HEK293T (cell line): ENCODE data around the gene TBCEL.
"Not testable (repeated sequence)": the region's sequence is repeated elsewhere in the genome, so short reads cannot be mapped to it uniquely, and the experiment has no call there.

Experiments used
- CTCF ChIA-PET: fragments of 350-600 bp; formaldehyde crosslinking; extraction: SDS; loops from one replicate; lab custom pipeline; 2021; ENCODE audit warnings: antibody characterized with exemption, inconsistent platforms; lab: Yijun Ruan, JAX
- POLR2A ChIA-PET: fragments of 350-600 bp; formaldehyde crosslinking; extraction: SDS; loops from one replicate; lab custom pipeline; 2020; ENCODE audit warnings: antibody characterized with exemption, inconsistent platforms; lab: Yijun Ruan, JAX
- DNase-seq: peaks from one replicate; pipeline ENCODE4 v3.0.0; 2012; ENCODE audit warnings: mixed read lengths; ENCODE audit errors: extremely low spot score
- ARNT ChIP-seq: fragments of 450-650 bp; IDR thresholded peaks from 2 replicates; pipeline ENCODE4 v1.6.1; 2017; ENCODE audit warnings: mild to moderate bottlenecking
- BHLHE40 ChIP-seq: fragments of 450-650 bp; IDR thresholded peaks from 2 replicates; pipeline ENCODE4 v1.6.1; 2016; ENCODE audit warnings: mild to moderate bottlenecking, moderate library complexity, borderline replicate concordance
- CTBP1 ChIP-seq: fragments of 450-650 bp; IDR thresholded peaks from 2 replicates; pipeline ENCODE4 v1.6.1; 2016; ENCODE audit warnings: borderline replicate concordance
- ELF4 ChIP-seq: fragments of 450-650 bp; IDR thresholded peaks from 2 replicates; pipeline ENCODE4 v1.6.1; 2017; ENCODE audit warnings: antibody characterized with exemption
- FOXA1 ChIP-seq: fragments of 450-650 bp; IDR thresholded peaks from 2 replicates; pipeline ENCODE4 v1.6.1; 2016; ENCODE audit warnings: mild to moderate bottlenecking
- FOXK2 ChIP-seq: fragments of 450-650 bp; IDR thresholded peaks from 2 replicates; pipeline ENCODE4 v1.6.1; 2016; ENCODE audit warnings: mild to moderate bottlenecking
- FOXM1 ChIP-seq: fragments of 450-650 bp; IDR thresholded peaks from 2 replicates; pipeline ENCODE4 v1.6.1; 2017; ENCODE audit warnings: mild to moderate bottlenecking, borderline replicate concordance
- HDGF ChIP-seq: fragments of 450-650 bp; IDR thresholded peaks from 2 replicates; pipeline ENCODE4 v1.6.1; 2017; ENCODE audit warnings: antibody characterized with exemption, borderline replicate concordance
- L3MBTL2 ChIP-seq: fragments of 450-650 bp; conservative IDR thresholded peaks from 2 replicates; pipeline ENCODE4 v1.6.1; 2016; ENCODE audit warnings: mild to moderate bottlenecking
- LEF1 ChIP-seq: fragments of 450-650 bp; IDR thresholded peaks from 2 replicates; pipeline ENCODE4 v1.6.1; 2017; ENCODE audit warnings: mild to moderate bottlenecking, borderline replicate concordance
- NFRKB ChIP-seq: fragments of 450-650 bp; IDR thresholded peaks from 2 replicates; pipeline ENCODE4 v1.6.1; 2016; ENCODE audit warnings: mild to moderate bottlenecking, moderate library complexity
- PKNOX1 ChIP-seq: fragments of 450-650 bp; IDR thresholded peaks from 2 replicates; pipeline ENCODE4 v1.6.1; 2016
- SP1 ChIP-seq: fragments of 450-650 bp; IDR thresholded peaks from 2 replicates; pipeline ENCODE4 v1.6.1; 2017
- SUZ12 ChIP-seq: fragments of 450-650 bp; IDR thresholded peaks from 2 replicates; pipeline ENCODE4 v1.6.1; 2016; ENCODE audit warnings: mild to moderate bottlenecking
- TARDBP ChIP-seq: fragments of 450-650 bp; IDR thresholded peaks from 2 replicates; pipeline ENCODE4 v1.6.1; 2016
- ZNF384 ChIP-seq: fragments of 450-650 bp; IDR thresholded peaks from 2 replicates; pipeline ENCODE4 v1.6.1; 2016

Gene TBCEL

GRCh38 chr11:121024989-121025388 is 1.1 kb downstream of the TBCEL start:
- CTCF ChIA-PET: no interaction called here
- POLR2A ChIA-PET: interaction anchor here (0.7 to 1.9 kb wide), 2 partner anchors 12 to 36 kb away, joined by 3 to 7 read pairs; no protein-coding TSS in a partner anchor
- DNase-seq: peak; percentile 20
- TF ChIP-seq ELF4 (no peak), LEF1 (no peak), PKNOX1 (no peak), NFRKB (no peak), FOXK2 (no peak), L3MBTL2 (no peak), TARDBP (no peak), ZNF384 (no peak), SUZ12 (no peak), CTBP1 (no peak), FOXM1 (no peak), FOXA1 (no peak), HDGF (no peak)

GRCh38 chr11:121029153-121029552 is 5.3 kb downstream of the TBCEL start:
- CTCF ChIA-PET: no interaction called here
- TF ChIP-seq BHLHE40 (no peak), SP1 (no peak), FOXA1 (no peak), ZNF384 (no peak), HDGF (no peak), L3MBTL2 (no peak), ARNT (no peak), FOXM1 (no peak), SUZ12 (no peak), FOXK2 (no peak), LEF1 (no peak), NFRKB (no peak), PKNOX1 (no peak), ELF4 (no peak), CTBP1 (no peak), TARDBP (no peak)
- no peak for DNase-seq
- POLR2A ChIA-PET: no interaction called here

- CTCF ChIA-PET: interaction anchor here (0.6 kb wide), 1 partner anchor 75 kb away, joined by 3 read pairs; no protein-coding TSS in a partner anchor
- no peak for DNase-seq
- POLR2A ChIA-PET: no interaction called here
- TF ChIP-seq ARNT (no peak), L3MBTL2 (no peak), LEF1 (no peak), CTBP1 (no peak), ELF4 (no peak), FOXK2 (no peak), NFRKB (no peak), BHLHE40 (no peak), FOXA1 (no peak), FOXM1 (no peak)
Measured at GRCh38 chr11:121029813-121030445, 6.0 kb downstream of the TBCEL start.

GRCh38 chr11:121031167-121031566 is 7.3 kb downstream of the TBCEL start:
- ChIA-PET POLR2A (no interaction called here), CTCF (no interaction called here)
- no peak for DNase-seq
- TF ChIP-seq FOXA1 (no peak), HDGF (no peak), ZNF384 (no peak), ARNT (no peak), L3MBTL2 (no peak), LEF1 (no peak), ELF4 (no peak), PKNOX1 (no peak), TARDBP (no peak), FOXM1 (no peak), SP1 (no peak), SUZ12 (no peak), FOXK2 (no peak), NFRKB (no peak), CTBP1 (no peak), BHLHE40 (no peak)

GRCh38 chr11:121031648-121032047 is 7.7 kb downstream of the TBCEL start:
- DNase-seq, POLR2A ChIA-PET: not testable (repeated sequence)
- CTCF ChIA-PET: interaction anchor here (0.6 to 0.8 kb wide), 2 partner anchors 209 to 648 kb away, joined by 3 read pairs; no protein-coding TSS in a partner anchor

- POLR2A ChIA-PET: no interaction called here
- no peak for DNase-seq
- TF ChIP-seq TARDBP (no peak), FOXA1 (no peak), SUZ12 (no peak), FOXK2 (no peak), FOXM1 (no peak), ELF4 (no peak), ZNF384 (no peak), ARNT (no peak), SP1 (no peak), LEF1 (no peak), L3MBTL2 (no peak), CTBP1 (no peak), BHLHE40 (no peak), NFRKB (no peak)
- CTCF ChIA-PET: interaction anchor here (0.8 kb wide), 1 partner anchor 208 kb away, joined by 3 read pairs; no protein-coding TSS in a partner anchor
Measured at GRCh38 chr11:121032546-121032945, 8.6 kb downstream of the TBCEL start.
